K562 (cell line): ENCODE data around the gene IL23R. TPM values are rescaled to one million over a fixed set of nuclear protein-coding genes. Genes with fewer than 3 reads are reported as not detected.

Experiments
- ATAC-seq: fragments of 200-7000 bp; cut with Tn5 transposase; 3 replicates; pipeline ENCODE4 v1.9.1; 2020; ENCODE audit warnings: moderate library complexity
- BruUV-seq: library from RNA; stranded (reverse); fragments of 400-500 nt; replicated peaks from 2 replicates; lab custom pipeline; 2021; lab: Mats Ljungman, UMichigan
- CTCF ChIA-PET: fragments of 300-600 bp; formaldehyde crosslinking; extraction: SDS; loops from one replicate; lab custom pipeline; 2021; ENCODE audit warnings: low intra/inter-chr PET ratio; lab: Yijun Ruan, JAX
- POLR2A ChIA-PET: fragments of 300-600, 350-650 bp; sonication (Branson Sonifier 250); formaldehyde crosslinking; extraction: SDS; loops from one replicate; lab custom pipeline; 2021; ENCODE audit warnings: antibody characterized with exemption, inconsistent platforms; lab: Yijun Ruan, JAX
- DNase-seq, 4 experiments: peaks; one replicate each; pipeline versions ENCODE4 v3.0.0 to v3.0.0-alpha.2; 2011 to 2018; ENCODE audit warnings: low spot score in 3 of 4, mixed read lengths in 3 of 4; ENCODE audit errors: extremely low read depth in 1 of 4
- FAIRE-seq: peaks from 2 replicates; lab custom pipeline; 2011; peaks lifted over from hg19 to GRCh38; lab: Jason Lieb, UNC
- H2AFZ ChIP-seq: 2 replicates; pipeline ENCODE4 v1.6.0; 2011; ENCODE audit warnings: low read depth, low read length, control low read depth, inconsistent platforms
- H3K27ac ChIP-seq: fragments of 200-600 bp; 3 replicates; pipeline ENCODE4 v1.8.0; 2011; ENCODE audit warnings: low read depth, mild to moderate bottlenecking, control low read depth, inconsistent platforms, low read length, moderate library complexity, mixed read lengths; ENCODE audit errors: extremely low read depth
- H3K27me3 ChIP-seq, 2 experiments: fragments of 300-600 bp in 1 of 2; 2 replicates in 1 of 2; 3 replicates in 1 of 2; pipeline versions ENCODE4 v1.6.0 to v1.8.0; 2011; ENCODE audit warnings: inconsistent platforms in 2 of 2, low read length in 2 of 2, mild to moderate bottlenecking in 1 of 2, mixed read lengths in 1 of 2, moderate library complexity in 1 of 2; ENCODE audit not compliant: control insufficient read depth in 2 of 2, insufficient read depth in 2 of 2
- H3K36me3 ChIP-seq: fragments of 300-600 bp; 3 replicates; pipeline ENCODE4 v1.8.0; 2011; ENCODE audit warnings: mild to moderate bottlenecking, low read length, inconsistent platforms; ENCODE audit not compliant: control insufficient read depth, insufficient read depth
- H3K4me1 ChIP-seq, 2 experiments: fragments of 200-600 bp in 1 of 2; replicated peaks in 1 of 2; 2 replicates in 1 of 2; 3 replicates in 1 of 2; pipeline versions ENCODE4 v1.5.1 to v1.8.0; 2011; ENCODE audit warnings: inconsistent platforms in 2 of 2, low read length in 2 of 2, mild to moderate bottlenecking in 1 of 2, mixed read lengths in 1 of 2, moderate library complexity in 1 of 2; ENCODE audit not compliant: control insufficient read depth in 2 of 2, insufficient read depth in 2 of 2
- H3K4me2 ChIP-seq: 2 replicates; pipeline ENCODE4 v1.6.1; 2011; ENCODE audit warnings: low read length, control low read depth, inconsistent platforms, mixed read lengths; ENCODE audit not compliant: insufficient read depth
- H3K4me3 ChIP-seq: fragments of 200-600 bp; sonication (generic), shearing (Covaris generic); 2 replicates; pipeline ENCODE4 v1.5.1; 2016; ENCODE audit warnings: control low read depth, inconsistent platforms
- H3K79me2 ChIP-seq: fragments of 200-600 bp; 3 replicates; pipeline ENCODE4 v1.8.0; 2011; ENCODE audit warnings: low read length, inconsistent platforms; ENCODE audit not compliant: control insufficient read depth, insufficient read depth
- H3K9ac ChIP-seq, 2 experiments: 2 replicates each; pipeline versions ENCODE4 v1.6.0 to v1.6.1; 2011; ENCODE audit warnings: low read depth in 2 of 2, low read length in 2 of 2, control low read depth in 1 of 2, inconsistent platforms in 1 of 2, mild to moderate bottlenecking in 1 of 2, mixed read lengths in 1 of 2; ENCODE audit not compliant: insufficient read depth in 1 of 2
- H3K9me1 ChIP-seq: one replicate; pipeline ENCODE4 v1.6.0; 2011; ENCODE audit warnings: inconsistent platforms, mild to moderate bottlenecking, low read length, moderate library complexity; ENCODE audit not compliant: control insufficient read depth, insufficient read depth
- H3K9me3 ChIP-seq: replicated peaks from 2 replicates; pipeline ENCODE4 v1.5.1; 2011; ENCODE audit warnings: low read depth, low read length, inconsistent platforms; ENCODE audit not compliant: control insufficient read depth, insufficient read depth
- H4K20me1 ChIP-seq: replicated peaks from 2 replicates; pipeline ENCODE4 v1.6.1; 2011; ENCODE audit warnings: low read length, inconsistent platforms, mixed read lengths; ENCODE audit not compliant: control insufficient read depth, insufficient read depth
- CBFA2T2 ChIP-seq: fragments of 450-650 bp; conservative IDR thresholded peaks from 2 replicates; pipeline ENCODE4 v1.6.1; 2017; ENCODE audit warnings: mild to moderate bottlenecking
- ETV5 ChIP-seq: sonication (generic); formaldehyde crosslinking; IDR thresholded peaks from 2 replicates; pipeline ENCODE4 v1.4.0; 2020; ENCODE audit warnings: low read depth, mild to moderate bottlenecking, missing genetic modification reagents
- GATAD2B ChIP-seq: fragments of 450-650 bp; IDR thresholded peaks from 2 replicates; pipeline ENCODE4 v1.6.1; 2017; ENCODE audit warnings: mild to moderate bottlenecking, borderline replicate concordance
- HIVEP1 ChIP-seq: fragments of 250-450 bp; sonication (Bioruptor Pico); IDR thresholded peaks from 2 replicates; pipeline ENCODE4 v1.4.0; 2020; ENCODE audit warnings: mild to moderate bottlenecking
- L3MBTL2 ChIP-seq: fragments of 450-650 bp; IDR thresholded peaks from 2 replicates; pipeline ENCODE4 v1.6.1; 2016; ENCODE audit warnings: mild to moderate bottlenecking, moderate library complexity
- POLR2A ChIP-seq: fragments of 450-650 bp; conservative IDR thresholded peaks from 2 replicates; pipeline ENCODE4 v1.6.1; 2016
- PRDM10 ChIP-seq: fragments of 450-650 bp; IDR thresholded peaks from 2 replicates; pipeline ENCODE4 v1.6.1; 2018; ENCODE audit not compliant: partially characterized antibody
- PURB ChIP-seq: sonication (generic); formaldehyde crosslinking; IDR thresholded peaks from 2 replicates; pipeline ENCODE4 v1.9.0; 2021; ENCODE audit warnings: low read depth, mild to moderate bottlenecking, missing genetic modification reagents
- RAD51 ChIP-seq: fragments of 450-650 bp; IDR thresholded peaks from 2 replicates; pipeline ENCODE4 v1.7.1; 2016; ENCODE audit warnings: low read depth, mild to moderate bottlenecking, borderline replicate concordance
- TFE3 ChIP-seq: fragments of 450-650 bp; formaldehyde crosslinking; IDR thresholded peaks from 2 replicates; pipeline ENCODE4 v1.4.0; 2020; ENCODE audit warnings: mild to moderate bottlenecking, mixed read lengths
- TOE1 ChIP-seq, 2 experiments: fragments of 450-650 bp in 1 of 2; sonication (generic) in 1 of 2; formaldehyde crosslinking in 1 of 2; IDR thresholded peaks; 2 replicates each; pipeline versions ENCODE4 v1.7.1 to v1.8.0; 2016 to 2022; ENCODE audit warnings: borderline replicate concordance in 2 of 2, mild to moderate bottlenecking in 2 of 2, antibody characterized with exemption in 1 of 2, inconsistent platforms in 1 of 2, low read depth in 1 of 2, missing genetic modification reagents in 1 of 2, moderate library complexity in 1 of 2
- USF1 ChIP-seq: sonication (generic); formaldehyde crosslinking; IDR thresholded peaks from 2 replicates; pipeline ENCODE4 v1.9.0; 2022; ENCODE audit warnings: mild to moderate bottlenecking, missing genetic modification reagents
- USF2 ChIP-seq: sonication (generic); formaldehyde crosslinking; IDR thresholded peaks from 2 replicates; pipeline ENCODE4 v1.5.0; 2020; ENCODE audit warnings: missing genetic modification reagents
- ZNF707 ChIP-seq: fragments of 250-450 bp; sonication (Bioruptor Pico); conservative IDR thresholded peaks from 2 replicates; pipeline ENCODE4 v1.8.0; 2022; ENCODE audit warnings: inconsistent platforms, mild to moderate bottlenecking, moderate library complexity
- WGBS: fragments of 100-300 bp; shearing (Covaris generic); methylation state at CpG from one replicate; pipeline ENCODE4 v1.1.6; 2016; ENCODE audit warnings: low coverage, mixed read lengths; ENCODE audit not compliant: insufficient coverage; ENCODE audit errors: missing lambda C conversion rate; 5-methylcytosine and 5-hydroxymethylcytosine counted together
- in situ Hi-C: fragments of 300-500 bp; cut with MboI; formaldehyde crosslinking; loops from 4 replicates; pipeline ENCODE4 v1.15.0; 2018; ENCODE audit warnings: inconsistent platforms, mixed read lengths
- intact Hi-C: fragments of 100-400 bp; cut with micrococcal nuclease; formaldehyde crosslinking; loops from 2 replicates; pipeline ENCODE4 v1.14.2; 2022
- polyA plus RNA-seq, 8 experiments: library from polyadenylated mRNA; depleted of rRNA in 4 of 8; stranded (reverse) in 5 of 8; unstranded in 3 of 8; fragments of >200 nt; fragmentation: Nextera tagmentation in 2 of 8; fragmentation: Illumina TruSeq in 1 of 8; extraction: Ambion mirVana in 2 of 8; extraction: Trizol in 1 of 8; gene quantifications; 2 replicates each; pipeline versions ENCODE4 v1.2.1 to v1.2.3, GENCODE V29; 2011 to 2014; ENCODE audit warnings: inconsistent platforms in 1 of 8, missing spikeins in 1 of 8
- total RNA-seq, 7 experiments: library from RNA; depleted of rRNA in 6 of 7; stranded (reverse); fragments of >200 nt in 6 of 7; fragmentation: Illumina TruSeq in 2 of 7; extraction: Trizol in 2 of 7; gene quantifications; 2 replicates each; pipeline versions ENCODE4 v1.2.1 to v1.2.3, GENCODE V29; 2011 to 2021; ENCODE audit warnings: low replicate concordance in 1 of 7

The IL23R gene
- total and polyA plus RNA-seq, 9 of the 15 experiments (the other 6 are each of a cell fraction or from before 2014, with no cell fraction given): 4.4 to 52.7 (median 22.8) TPM

DNA sequence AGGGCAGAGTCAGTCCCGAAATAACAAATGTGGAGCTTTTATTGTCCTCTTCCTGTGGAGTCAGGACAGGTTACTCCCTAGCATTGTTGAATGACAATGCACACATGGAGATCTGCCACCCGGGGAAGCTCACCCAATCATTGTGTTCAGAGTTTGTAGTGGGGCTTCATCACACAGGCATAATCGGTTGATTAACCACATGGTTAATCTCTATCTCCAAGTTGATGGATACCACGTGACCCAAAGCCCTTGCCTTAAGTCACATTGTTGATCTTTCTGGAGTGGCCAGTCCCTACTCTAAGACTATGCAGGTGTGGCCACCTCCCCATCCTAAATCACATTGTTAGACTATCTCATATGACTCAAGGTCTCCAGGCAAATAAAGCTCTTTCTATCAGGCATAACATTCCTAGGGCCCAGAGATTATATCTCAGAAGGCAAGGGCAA, 28.9 kb upstream of the IL23R start:
- in situ Hi-C loops: no loop called here
- Histone ChIP-seq H3K4me1 (peaks cover 4 to 26% of the 10 kb centered on the region in 2 experiments; a peak in 3 of 5 replicates), H2AFZ (peak overlapping the region; percentile 82), H3K9me1 (no peaks in the 10 kb centered on the region), H3K36me3 (no peaks in the 10 kb centered on the region), H3K27ac (no peak overlapping the region), H3K4me2 (peak overlapping the region; percentile 17; the same call in 1 of the 2 replicates), H3K27me3 (no peaks in the 10 kb centered on the region), H4K20me1 (no peaks in the 10 kb centered on the region), H3K4me3 (no peak overlapping the region), H3K79me2 (no peaks in the 10 kb centered on the region), H3K9me3 (no peaks in the 10 kb centered on the region; the same call in 1 of the 2 replicates), H3K9ac (no peak overlapping the region)
- BruUV-seq: no TSS peak
- TF ChIP-seq TFE3: peak; percentile 93
- TF ChIP-seq PURB (CRISPR knock-in tag): no peak
- no peak for TF ChIP-seq POLR2A
- TF ChIP-seq RAD51: peak; percentile 89
- no peak for TF ChIP-seq HIVEP1 (CRISPR knock-in tag)
- TF ChIP-seq ETV5: no peak
- TF ChIP-seq ZNF707: no peak
- no peak for TF ChIP-seq GATAD2B
- TF ChIP-seq USF1 (CRISPR knock-in tag): peak; percentile 61
- peak; percentile 44; the same call in 1 of the 2 replicates for TF ChIP-seq L3MBTL2
- peak; percentile 71 for TF ChIP-seq USF2 (CRISPR knock-in tag)
- TF ChIP-seq PRDM10: peak; percentile 54
- peak; percentile 54 for TF ChIP-seq CBFA2T2
- TF ChIP-seq TOE1 (IDR thresholded peaks at IDR 0.05; ENCODE audit: borderline replicate concordance): peak; percentile 83; the same call in 1 of the 2 replicates
- TF ChIP-seq TOE1 (CRISPR knock-in tag; IDR thresholded peaks at IDR 0.05; ENCODE audit: borderline replicate concordance, low read depth): no peak
- ChIA-PET POLR2A (interaction anchor here (0.9 to 1.7 kb wide), 3 partner anchors 14 to 105 kb away, joined by 3 to 5 read pairs (median 3); no protein-coding TSS in a partner anchor), CTCF (interaction anchor here (0.5 kb wide), 1 partner anchor 89 kb away, joined by 3 read pairs; no protein-coding TSS in a partner anchor)
- 24% methylated on average over 4 of the region's 4 CpGs for WGBS
- intact Hi-C loops: no loop called here
- FAIRE-seq (no peak), ATAC-seq (peak; percentile 41), DNase-seq (no peak)
